GM21737 (cell line): ENCODE data around the gene MTFMT.
"Not testable (repeated sequence)": the region's sequence is repeated elsewhere in the genome, so short reads cannot be mapped to it uniquely, and the experiment has no call there.

ENCODE experiments used
- ATAC-seq: cut with Tn5 transposase; IDR thresholded peaks from one replicate; pipeline ENCODE4 v1.9.1; 2021; ENCODE audit warnings: mild to moderate bottlenecking, moderate library complexity; ENCODE audit not compliant: unreplicated experiment

MTFMT gene

DNA sequence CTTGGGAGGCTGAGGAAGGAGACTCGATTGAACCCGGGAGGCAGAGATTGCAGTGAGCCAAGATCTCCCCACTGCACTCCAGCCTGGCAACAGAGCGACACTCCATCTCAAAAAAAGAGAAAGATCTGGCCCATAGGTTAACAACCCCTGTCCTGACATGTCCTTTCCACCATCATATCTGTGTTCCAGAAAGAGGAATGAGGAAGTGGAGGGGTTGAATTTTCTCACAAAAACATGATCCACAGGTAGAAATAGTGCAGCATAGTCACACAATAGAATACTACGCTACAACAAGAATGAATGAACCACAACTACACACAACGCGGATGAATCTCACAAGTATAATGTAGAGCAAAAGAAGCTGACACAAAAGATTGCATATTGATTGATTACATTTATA lies 11.0 kb upstream of the MTFMT start:
- ATAC-seq: no peak

DNA sequence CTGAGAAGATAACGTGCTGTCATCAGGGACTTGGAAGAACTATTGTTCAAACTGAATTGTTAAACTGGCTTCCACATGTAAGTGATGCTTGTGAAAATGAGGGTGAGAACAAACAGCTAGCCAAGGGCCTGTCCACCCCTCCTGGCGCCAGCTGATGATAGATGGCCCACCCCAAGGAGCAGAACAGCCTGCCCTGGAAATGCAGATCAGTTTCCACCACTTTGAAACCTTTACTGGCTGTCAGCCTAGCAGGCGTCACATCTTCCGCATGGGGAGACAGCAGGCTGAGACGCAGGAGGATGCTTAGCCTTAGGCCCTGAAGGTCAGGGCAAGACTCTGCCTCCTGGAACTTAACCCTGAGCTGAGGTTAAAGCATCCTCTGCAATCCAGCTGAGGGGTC lies 9.4 kb upstream of the MTFMT start:
- no peak for ATAC-seq

DNA sequence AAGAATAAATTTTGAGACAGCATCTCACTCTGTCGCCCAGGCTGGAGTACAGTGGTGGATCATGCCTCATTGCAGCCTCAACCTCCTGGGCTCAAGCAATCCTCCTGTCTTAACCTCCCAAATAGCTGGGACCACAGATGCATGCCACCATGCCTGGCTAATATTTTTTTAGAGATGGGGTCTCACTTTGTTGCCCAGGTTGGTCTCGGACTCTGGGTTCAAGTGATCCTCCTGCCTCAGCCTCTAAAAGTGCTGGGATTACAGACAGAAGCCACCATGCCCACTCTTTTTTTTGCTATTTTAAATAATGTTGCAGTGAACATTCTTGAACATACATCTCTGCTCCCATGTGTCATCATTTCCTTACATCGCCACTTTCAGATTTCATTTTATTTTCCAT lies 9.0 kb upstream of the MTFMT start:
- no peak for ATAC-seq

DNA sequence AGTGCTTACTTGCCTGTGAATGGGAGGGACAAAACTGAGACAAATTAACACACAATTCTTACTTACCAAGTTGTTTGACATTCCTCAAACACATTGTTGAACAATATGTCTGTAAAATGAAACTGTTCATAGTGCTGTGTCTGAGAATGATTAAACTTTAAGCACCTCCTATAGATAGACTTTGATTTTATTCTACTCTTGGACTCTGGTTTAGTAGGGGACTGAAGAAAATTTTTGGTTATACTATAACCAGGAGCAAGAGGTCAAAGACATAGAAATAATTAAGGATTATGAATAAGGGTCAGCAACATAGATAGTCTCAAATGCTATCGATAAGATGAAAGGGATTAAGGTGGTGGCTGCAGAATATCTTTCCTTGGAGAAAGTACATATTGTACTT lies 7.9 kb upstream of the MTFMT start:
- ATAC-seq: no peak

DNA sequence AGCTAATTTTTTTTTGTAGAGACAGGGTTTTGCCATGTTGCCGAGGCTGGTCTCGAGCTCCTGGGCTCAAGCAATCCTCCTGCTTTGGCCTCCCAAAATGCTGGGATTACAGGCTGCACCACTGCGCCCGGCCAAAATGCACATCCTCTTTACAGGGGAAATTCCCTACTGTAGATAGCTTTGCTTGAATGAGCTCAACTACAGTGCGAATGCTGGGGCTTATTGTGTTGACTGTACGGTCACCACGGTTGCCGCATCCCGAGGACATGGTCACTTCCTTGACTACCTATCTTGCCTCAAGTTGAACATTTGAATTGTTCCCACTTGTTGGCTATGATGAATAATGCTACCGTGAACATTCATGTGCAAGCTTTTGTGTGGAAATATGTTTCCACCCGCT lies 5.3 kb upstream of the MTFMT start:
- ATAC-seq: no peak

DNA sequence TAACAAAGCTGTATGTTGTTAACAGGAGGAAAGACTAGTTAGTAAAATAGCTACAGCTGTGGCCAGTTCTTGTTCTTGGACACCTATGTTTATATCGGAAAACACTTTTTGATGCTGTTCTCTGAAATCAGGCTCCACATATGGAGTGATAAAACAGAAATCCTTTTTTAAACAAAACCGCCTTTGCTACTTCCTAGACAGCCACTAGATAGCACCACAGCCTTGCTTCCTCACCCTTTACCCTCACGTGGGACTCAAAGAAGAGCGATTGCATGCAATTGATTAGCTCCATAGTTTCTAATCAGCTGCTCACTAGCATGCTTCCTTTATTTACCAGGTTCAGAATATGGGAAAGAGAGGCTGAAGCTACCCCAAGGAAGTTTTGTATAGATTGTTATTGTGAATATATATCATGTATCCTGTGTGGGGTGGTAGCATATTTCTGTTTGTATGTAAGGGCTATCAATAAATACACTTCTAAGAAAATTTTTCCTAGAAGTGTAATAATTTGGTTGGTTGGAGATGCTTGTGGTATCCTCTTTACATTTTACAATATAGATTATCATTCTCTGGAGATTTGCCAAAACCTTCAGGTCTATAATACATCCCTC lies 4.3 kb upstream of the MTFMT start:
- ATAC-seq: no peak

DNA sequence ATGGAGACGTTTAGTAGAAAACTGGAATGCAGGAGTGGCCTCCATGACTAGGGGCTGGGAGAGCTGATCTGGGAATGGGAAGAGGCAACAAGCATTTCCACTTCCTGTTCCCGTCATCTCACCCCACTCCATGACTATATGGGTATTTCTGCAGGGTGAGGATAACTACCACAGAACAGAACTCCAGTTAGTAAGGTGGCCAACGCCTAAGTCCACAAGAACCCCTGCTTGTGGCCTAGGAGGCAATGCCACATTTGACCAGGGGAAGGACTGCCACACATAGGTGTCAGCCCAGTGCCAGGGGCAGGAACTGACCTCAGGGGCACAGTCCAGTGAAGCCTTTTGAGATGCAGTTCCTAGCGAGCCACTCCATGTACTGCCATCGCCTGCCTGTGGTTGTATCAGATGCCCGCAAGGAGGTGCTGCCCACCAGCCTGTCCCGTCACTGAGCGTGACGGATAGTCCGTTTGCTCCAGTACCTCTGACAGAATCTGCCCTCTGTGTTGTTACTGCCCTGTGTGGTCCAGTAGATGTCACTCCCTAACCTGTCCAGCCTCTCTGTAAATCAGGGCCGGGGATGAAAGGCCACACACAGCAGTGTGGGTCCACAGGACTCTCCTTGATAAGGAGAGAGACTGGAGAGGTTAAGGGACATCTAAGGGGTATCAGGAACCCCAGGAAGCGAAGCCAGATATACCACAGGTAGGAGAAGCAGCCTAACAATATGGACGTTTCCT lies 3.5 kb upstream of the MTFMT start:
- no peak for ATAC-seq

DNA sequence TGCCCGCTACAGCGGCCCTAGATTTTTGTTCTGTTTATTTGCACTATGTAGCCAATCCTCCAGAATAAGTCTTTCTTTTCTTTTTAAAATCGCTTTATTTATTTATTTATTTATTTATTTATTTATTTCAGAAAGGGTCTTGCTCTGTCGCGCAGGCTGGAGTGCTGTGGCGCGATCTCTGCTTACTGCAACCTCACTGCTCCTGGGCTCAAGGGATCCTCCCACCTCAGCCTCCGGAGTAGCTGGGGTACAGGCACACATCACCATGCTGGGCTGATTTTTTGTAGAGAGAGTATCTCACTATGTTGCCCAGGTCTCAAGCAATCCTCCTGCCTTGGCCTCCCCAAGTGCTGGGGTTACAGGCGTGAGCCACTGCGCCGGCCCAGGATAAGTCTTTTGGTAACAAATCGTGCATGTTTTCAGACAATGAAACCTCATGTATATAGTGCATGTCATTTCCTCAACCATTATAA lies 333 bp upstream of the MTFMT start:
- ATAC-seq: no peak

DNA sequence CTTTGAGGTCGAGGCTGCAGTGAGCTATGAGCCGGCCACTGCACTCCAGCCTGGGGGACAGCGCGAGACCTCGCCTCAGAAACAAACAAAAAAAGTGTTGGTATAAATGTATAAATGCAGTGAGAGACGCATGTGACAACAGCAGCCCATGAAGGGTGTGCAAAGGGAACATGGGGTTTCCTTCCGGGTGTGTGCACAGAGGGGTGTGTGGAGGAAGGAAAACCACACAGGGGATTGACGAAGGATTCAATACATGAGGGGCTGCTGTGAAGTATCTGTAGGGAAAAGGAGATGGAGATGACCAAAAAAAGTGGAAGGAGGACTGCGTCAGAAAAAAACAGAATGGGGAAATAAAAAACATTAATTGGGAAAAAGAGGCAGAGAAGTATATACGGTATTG lies 1.1 kb downstream of the MTFMT start:
- no peak for ATAC-seq

DNA sequence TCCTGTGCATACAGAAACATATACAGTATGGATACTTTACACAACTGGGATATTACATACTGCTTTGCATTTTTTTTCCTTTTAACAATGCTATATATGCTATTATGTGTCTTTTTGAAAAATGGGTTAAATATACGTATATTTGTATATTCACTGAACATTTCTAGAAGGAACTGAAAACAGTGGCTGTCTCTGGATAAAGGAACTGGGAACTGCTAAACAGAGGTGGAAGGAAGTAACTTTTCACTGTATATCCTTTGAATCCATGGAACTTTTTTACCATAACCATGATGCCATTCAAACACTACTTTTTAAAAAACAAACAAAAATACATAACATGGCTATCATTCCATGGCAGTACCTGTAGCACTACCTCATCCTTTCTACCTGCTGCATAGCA lies 1.8 kb downstream of the MTFMT start:
- ATAC-seq: no peak

DNA sequence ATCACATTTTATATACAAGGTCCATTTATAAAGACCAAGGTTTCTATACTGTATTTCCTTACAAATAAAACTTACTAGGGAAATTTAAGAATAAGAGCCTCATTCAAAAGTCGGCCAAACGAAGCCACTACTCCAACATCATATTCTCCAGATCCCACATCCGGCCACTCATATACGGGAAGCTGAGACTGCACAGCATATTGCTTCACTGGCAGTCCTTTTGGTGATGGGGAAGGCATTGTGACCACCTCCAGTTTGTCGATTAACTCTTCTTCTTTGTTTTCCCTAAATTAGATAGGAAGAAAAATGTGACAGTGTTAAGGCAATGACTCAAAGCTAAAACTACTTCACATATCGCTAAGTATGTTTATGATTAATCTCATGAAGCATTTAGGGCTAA lies 2.7 kb downstream of the MTFMT start:
- no peak for ATAC-seq

DNA sequence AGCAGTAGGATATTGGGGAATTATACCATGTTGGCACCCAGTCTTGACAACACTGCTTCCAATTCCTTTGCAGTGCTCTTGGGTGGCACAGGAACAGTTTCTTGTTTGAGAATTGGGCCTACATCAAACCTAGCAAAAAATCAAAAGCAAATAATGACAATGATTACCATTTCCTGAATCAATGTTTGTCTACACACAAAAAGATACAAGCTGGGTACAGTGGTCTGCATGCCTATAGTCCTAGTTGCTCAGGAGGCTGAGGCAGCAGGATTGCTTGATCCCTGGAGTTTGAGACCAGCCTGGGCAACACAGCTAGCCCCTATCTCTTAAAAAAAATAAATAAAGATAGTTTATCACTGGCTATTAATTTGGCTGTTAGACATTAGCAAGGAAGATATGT lies 8.0 kb downstream of the MTFMT start:
- no peak for ATAC-seq

DNA sequence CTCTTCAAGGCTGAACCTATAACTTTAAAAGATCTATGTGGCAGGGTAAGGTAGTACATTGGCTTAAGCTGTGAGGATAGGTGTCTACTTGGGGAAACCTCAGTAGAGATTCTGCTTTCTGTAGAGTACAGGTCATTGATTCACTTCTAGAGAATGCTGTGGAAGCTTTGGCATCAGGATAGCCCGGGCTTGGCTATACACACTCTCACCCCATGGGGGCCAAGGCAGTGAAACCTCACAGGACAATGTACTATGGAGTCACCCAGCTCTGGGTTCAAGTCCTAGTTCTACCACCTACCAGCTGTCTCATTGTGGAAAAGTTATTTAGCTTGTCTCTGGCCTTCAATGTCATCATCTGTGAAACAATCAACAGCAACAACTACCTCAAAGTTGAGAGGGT lies 9.0 kb downstream of the MTFMT start:
- ATAC-seq: no peak

DNA sequence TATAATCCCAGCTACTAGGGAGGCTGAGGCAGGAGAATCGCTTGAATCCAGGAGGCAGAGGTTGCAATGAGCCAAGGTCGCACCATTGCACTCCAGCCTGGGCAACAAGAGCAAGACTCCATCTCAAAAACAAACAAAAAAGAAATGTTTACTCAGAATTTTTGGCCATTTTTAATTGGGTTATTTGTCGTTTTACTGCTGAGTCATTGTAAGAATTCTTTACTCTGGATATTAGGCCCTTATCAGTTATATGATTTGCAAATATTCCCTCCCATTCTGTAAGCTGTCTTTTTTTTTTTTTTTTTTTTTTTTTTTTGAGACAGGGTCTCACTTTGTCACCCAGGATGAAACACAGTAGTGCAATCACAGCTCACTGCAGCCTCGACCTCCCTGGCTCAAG lies 18.2 kb downstream of the MTFMT start:
- ATAC-seq: not testable (repeated sequence)

DNA sequence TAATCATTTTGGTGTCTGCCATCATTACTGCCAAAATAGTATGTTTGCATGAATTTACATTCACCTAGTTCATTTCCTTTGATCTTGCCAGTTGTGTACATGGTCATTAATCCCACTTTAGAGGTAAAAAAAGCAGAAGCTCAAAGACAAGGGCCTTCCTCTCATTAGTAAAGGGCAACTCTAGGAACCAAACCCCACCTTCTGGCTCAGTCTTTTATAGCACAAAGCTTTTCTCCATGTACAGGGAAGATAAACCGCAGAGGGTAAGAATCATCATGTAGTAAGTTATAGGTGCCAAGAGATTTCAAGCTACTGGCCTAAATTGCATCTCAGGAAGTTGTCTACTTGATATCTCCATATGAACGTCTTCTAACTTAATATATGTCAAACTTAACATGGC lies 20.5 kb downstream of the MTFMT start:
- no peak for ATAC-seq

DNA sequence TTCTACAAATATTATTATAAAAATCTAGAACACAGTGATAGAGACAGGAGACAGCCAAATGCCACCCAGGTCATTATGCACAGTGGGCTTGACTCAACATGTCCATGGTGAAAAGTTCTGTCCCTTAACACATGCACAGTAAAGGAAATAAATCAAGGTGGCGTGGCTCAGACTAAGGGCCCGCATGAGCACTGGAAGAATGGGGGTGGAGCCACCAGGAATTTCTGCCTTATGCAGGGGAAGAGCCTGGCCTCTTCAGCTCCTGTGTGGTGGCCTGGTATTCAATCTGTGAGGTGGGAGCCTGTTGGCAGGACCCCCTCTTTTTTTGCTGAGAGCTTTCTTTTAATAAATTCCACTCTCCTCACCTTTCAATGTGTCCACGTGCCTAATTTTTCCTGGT lies 22.6 kb downstream of the MTFMT start:
- no peak for ATAC-seq

DNA sequence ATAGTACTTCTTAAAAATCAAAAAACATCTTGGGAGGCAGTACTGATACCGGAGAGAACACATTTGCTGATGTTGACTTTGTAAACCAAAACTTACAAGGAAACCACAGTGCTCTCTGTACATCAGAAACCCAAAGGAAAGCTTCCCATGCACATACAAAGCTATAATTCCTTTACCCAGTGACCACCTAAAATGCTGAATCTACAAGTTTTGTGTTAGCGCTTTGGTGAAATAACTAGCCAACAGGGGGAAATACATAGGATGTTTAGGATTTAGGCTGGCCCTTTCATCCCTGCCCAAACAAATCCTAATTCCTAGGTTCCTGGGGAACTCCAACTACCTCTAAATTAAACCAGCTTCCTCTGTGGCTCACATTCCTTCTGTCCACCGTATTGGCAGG lies 24.4 kb downstream of the MTFMT start:
- no peak for ATAC-seq

DNA sequence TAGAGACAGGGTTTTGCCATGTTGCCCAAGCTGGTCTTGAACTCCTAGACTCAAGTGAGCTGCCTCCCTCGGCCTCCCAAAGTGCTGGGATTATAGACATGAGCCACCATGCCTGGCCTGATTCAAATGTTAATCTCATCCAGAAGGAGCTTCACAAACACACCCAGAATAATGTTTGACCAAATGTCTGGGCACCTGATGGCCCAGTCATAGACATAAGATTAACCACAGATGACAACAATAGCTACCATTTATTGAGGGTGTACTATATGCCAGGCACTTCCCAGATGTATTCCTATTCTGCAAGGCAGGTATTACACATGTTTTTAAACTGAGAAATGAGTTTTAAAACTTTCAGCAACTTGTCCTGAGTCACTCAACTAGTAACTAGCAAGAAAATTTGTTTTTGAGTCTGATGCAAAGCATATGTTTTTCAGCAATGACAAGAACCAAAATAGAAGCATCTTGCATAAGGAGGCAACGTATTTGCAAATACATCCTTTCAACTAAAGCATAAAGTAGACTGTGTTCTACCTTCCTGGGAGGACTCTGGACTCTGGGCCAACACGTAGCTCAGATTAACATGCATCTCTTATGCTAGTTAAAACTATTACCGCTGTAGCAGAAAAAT lies 31.6 kb downstream of the MTFMT start:
- ATAC-seq: no peak

DNA sequence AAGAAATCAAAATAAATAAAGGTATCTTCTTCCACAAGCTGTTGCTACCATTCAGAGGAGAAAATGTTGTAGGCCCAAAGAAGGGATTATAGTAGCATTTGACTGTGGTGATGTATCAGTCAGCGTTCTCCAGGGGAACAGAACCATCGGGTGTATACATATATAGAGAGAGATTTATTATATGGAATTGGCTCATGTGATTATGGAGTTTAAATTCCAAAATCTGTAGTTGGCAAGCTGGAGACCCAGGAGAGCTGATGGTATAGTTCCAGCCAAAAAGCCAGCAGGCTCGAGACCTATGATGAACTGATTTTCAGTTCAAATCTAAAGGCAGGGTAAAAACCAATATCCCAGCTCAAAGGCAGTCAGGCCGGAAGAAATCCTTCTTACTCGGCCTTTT lies 32.4 kb downstream of the MTFMT start:
- ATAC-seq: no peak

DNA sequence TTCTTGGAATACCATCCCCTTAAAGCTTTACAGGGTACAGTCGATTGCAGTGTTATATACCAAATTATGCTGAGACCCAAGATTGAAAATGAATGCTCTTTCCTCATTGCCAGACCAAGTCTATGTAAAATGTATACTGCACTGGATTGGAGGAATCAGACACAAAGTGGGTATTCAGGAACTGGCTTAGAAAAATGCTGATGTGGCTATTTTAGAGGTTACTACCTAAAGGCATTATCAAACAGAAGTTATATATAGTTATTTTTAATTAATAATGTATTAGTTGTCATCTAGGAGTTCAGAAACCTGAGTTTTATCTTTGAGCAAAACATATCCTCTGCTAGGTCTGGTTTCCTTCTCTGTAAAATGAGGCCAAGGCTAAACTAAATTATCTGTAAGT lies 36.1 kb downstream of the MTFMT start:
- ATAC-seq: no peak

DNA sequence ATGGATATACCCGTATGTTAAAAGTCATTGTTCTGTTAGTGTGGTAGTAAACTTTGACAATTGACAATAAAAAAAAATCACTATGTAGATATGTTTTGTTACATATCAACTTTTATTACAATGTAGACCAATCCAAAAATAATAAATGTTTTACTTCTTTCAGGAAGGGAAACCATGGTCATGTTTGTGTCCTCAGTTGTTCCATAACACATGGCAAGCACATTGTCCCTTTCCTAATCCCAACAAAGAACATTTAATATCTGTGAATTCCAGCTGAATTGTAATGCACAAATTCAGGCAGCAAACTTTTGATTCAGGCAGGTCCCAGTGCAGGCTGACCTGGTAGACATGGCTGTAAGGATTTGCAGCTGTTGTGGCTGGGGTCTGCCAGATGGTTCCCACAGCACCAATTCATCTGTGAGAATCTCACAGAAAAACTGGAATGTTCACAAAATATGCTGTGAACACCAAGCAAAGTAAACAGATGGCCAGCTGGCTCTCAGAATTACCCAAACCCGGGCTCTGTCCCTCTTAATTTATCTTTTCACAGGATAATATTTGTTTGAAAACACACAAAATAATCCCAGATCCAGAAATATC lies 37.8 kb downstream of the MTFMT start:
- no peak for ATAC-seq

DNA sequence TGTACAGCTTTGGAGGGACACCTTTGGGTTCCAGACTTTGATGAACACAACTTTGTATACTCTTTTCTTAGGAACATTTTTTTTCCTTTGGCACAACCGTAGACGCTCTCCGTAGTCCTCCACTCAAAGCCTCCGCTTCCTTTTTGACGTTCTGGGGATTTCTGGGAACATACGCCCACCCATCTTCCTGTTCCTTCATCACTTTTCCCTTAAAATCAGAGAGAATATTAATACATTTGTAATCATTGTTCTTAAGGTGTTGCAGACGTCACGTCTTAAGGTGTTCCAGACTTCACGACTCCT lies 39.3 kb downstream of the MTFMT start:
- no peak for ATAC-seq
